GM19043 (cell line): ENCODE results near the gene EIF3F.

Experiments
- ATAC-seq: cut with Tn5 transposase; IDR thresholded peaks from one replicate; pipeline ENCODE4 v1.9.1; 2021; ENCODE audit warnings: low read depth; ENCODE audit not compliant: unreplicated experiment

Gene EIF3F

DNA sequence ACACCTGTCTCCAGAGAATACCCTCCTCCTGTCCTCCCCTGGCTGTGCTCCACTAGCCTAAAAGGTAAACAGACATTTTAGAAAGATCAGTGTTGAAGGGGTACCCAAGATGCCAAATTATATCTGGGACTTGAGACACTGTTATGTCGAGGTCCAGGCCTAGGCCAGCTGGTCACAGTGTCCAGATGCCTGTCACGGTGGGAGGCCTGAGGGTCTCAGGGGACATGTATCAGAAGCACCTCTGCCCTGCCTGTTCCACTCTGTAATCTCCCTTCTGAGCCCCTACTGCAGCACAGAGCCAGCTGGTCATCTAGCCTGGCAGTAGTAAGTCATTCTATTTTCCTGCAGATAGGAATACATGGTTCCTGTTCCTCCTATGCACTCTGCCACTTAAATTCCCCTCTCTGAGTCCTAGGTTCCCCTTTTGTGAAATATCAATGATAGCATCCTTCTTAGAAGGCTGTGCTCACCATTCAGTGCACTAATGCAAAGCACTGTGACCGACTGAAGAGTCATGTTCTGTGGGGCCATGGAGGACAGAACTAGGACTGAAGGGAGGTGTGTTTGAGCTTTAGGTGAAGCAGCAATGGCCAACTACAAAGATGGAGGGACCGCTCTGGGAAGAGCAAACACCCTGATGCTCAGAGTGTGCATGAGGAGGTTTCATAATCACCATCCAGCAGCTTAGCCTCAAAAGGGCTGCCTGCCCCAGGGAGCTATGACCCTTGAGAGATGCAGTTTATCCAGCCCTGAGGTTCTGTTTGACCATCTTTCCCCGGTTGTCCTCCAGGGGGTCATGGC lies 49.1 kb downstream of the EIF3F start:
- no peak for ATAC-seq

DNA sequence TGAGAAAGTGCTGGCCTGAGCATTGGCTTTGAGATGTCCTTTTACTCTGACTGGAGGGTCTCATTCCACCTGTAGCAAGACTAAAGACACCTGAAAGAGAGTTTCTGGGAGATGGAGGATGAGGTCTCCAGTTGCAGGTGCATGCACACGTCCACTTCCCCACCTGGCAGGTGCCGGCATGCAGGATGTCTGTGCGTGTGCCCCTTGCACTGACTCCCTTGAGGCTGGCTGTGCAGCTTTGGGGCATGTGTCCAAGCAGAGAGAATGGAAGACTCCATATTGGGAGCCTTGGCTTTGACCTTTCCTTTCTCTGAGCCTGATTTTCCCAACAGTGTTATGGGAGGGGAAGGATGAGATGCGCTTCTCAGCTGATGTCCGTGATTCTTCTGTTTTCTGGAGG lies 49.8 kb downstream of the EIF3F start:
- ATAC-seq = no peak

DNA sequence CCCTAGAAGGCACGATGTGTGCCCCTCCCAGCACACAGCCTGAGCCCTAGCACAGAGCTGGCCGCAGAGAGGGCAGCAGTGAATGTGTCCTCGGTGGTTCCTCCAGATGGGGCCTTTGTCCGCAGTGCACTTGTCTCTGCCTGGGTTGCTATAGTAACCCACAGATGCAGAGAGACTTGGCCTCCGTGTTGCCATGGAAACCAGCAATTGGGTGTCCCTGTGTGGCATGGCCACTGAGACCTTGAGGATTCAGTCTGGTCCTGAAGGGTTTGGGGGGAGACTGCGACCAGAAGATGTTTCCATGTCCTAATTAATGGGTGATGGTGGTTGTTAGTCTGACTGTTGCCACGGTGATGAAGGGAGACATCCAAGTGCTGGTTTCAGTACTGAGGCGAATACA lies 51.3 kb downstream of the EIF3F start:
- no peak for ATAC-seq

DNA sequence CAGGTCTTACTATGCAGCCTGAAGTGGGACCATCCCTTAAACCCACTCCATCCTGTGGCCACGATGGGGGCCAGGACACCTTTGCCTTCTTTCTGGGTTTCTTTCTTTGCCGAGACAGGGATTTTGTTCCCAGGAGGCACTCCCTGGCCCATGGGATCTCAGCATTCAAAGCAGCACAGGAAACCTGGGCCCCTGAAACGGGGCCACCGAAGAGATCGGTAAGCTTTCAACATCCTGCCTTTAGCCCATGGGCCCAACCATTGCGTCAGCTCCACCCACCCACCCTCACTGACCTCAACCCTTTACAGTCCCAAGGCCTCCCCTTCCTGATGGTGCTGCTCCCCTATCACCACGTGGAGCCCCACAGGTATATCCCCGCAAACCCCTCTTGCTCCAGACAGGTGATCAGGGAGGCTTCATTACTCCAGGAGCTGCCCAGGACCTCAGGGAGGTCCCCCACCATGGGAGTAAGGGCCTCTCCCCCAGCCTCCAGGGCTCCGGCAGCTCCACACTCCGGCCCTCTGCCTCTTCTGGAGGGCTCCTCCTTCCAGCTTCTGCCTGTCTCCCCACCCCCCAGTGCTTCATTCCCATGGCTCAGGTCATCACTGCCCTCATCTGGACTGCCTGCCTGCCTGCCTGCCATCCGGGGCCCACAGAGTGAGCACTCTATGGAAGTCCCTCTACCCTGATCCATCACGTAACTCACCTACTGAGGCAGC lies 51.8 kb downstream of the EIF3F start:
- ATAC-seq = no peak

DNA sequence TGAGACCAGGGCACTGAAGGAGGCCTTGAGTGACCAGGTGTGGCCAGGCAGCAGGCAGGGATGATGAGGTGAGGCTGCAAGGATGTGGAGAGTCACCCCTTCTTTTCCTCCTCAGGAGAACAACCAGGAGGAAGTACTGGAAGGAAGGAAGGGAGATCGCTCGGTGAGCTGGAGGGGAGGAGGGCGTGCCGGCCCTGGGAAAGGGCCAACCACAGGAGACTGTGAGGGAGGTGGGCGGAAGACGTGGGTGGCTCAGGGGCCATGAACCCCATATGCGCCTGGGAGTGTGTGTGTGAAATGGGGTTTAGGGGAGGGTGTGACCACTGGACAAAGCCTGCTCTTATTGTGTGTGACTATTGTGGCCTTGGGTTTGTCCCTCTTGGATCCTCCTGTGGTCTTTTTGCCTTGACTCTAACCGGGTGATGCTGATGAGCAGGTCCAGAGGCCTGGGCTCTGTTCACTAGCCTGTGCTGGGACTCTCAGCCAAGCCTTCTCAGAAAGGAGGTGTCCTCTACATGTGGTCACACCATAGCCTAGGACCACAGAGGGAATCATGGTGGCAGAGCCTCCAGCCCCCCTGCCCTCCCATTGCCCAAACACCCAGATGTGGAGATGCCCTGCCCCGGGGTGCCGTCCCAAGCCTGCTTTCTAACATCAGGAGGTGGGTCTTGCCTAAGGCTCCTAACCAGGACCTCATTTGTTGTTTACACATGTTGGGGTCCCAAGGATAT lies 52.6 kb downstream of the EIF3F start:
- no peak for ATAC-seq

DNA sequence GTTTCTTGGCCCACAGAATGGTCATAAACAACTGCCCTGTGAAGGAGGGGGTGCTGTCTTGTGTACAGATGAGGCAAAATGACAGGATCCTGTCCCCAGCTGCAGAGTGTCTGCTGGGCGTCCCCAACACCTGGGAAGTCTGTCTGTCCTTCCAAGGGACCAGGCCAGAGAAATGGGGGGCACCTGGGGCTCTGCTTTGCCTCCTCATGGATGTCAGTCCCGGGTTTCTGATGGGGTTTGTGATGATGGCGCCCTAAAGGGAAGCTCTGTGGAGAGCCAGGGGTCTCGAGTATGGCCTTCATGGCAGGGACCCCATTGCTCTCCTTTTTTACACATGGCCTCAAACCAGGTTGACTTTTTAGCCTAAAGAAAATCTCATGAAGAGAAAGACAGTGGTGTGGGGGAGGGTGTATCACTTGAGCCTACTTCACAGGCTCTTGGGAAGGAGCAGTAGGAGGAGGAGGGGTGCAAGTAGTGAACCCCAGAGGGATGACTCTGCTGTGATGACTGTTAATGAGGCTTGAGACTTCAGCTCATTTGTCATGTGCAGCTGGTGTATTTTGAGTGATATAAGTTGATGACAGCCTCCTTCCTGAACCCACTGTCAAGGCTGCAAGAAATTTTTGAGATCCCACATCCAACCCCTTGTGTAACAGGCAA lies 53.3 kb downstream of the EIF3F start:
- ATAC-seq = no peak

DNA sequence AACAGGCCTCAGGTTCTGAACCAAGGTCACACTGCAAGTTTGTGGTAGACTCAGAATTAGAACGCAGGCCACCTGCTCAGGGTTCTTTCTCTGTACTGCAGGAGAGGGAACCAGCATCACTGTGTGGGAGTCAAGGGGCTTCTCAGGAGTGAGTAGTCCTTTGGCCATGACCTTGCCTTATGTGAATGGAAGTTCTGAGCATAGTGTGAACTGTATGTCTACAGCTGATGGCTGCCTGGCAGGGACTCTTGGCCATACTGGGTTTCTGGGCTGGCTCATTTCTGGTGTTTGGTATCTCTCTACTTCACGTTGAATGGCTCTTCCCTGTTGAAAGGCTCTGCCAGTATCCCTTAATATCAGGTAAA lies 53.8 kb downstream of the EIF3F start:
- no peak for ATAC-seq

DNA sequence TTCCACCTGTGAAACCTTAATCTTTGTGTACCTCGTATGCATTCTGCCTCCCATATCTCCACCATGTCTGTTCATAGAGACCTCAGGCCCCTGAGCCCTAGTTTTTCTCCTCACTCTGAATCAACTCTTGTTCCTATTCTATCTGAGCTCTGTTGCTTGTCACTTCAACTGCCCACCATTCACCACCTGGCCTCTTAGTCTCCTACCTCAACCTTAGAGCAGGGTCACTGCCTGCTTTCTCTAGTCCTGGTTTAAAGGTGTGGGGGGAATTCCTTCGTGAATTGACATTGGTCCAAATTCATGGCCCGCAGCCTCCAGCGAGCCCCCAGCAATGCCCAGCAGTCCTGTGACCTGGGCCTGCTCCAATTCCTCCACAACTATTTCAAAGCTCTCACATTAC lies 54.4 kb downstream of the EIF3F start:
- no peak for ATAC-seq

DNA sequence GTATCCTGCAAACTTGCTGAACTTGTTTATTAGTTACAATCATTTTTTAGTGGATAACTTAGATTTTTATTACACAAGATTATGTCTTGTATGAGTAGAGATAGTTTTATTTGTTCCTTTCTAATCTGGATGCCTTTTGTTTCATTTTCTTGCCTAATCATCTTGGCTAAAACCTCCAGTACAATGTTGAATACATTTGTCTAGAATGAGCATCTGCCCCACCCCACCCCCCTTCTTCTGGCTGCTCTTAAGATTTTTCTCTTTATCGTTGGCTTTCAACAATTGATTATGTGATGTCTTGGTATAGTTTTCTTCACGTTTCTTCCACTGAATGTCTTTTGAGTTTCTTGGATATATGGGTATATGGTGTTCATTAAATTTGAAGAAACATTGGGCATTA lies 56.6 kb downstream of the EIF3F start:
- no peak for ATAC-seq

DNA sequence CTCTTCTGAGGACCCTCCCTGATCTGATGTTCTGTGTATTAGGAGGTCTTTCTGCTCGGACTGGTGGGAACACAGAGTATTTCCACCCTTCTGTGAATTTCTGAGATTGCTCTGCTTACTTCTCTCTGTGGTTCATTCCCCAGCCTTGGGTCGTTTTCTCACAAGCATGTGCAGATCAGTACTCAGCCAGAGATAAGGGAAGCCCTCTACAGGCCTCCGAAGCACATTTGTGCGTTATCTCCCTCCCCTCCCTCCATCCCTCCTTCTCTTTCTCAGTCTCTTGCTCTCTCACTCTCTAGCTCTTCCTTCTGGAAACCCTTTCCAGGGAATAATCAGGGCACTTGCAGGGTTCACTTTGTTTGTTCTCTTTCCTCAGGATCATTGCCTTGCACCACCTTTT lies 58.7 kb downstream of the EIF3F start:
- ATAC-seq = no peak

DNA sequence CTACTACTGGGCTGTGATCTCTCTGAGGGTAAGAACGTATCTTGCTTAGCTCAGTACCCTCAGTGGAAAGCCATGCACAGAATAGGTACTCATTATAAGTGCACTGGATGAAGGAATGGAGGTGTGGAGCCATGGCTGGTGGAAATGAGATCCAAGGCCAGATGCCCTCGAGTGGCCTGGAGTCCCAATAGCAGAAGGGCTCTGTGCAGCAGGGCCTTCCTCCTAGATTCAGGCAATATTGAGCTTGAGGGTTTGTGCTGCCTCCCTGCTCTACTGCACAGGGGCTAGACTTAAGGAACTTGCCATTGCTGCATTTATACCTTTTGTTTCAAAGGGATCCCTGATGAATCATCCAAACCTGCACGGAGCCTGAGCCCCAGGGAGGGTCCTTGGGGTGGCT lies 60.2 kb downstream of the EIF3F start:
- no peak for ATAC-seq

DNA sequence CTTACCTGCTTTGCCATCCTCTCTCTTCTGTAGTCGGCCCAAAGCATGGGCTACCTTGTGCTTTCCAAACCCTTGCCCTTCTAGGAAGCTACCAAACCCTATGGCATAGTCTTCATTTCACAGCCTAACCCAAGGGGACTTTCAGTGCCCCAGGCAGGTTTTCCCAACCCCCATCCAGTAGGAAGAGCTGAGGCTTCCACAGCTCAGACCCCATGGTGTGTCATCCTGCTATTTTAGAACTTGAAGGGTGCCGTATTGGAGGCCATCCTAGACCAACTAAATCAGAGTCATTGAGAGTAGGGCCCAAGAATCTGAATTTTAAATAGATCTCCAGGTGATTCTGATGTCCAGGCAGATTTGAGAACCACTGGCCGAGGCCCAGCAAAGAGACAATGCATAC lies 61.9 kb downstream of the EIF3F start:
- no peak for ATAC-seq
